Gastrocnemius medialis (tissue), 4 donors: ENCODE measurements around the gene CACNG3.

Experiments used
- POLR2A ChIP-seq, 2 donors: fragments of 450-650 bp; IDR thresholded peaks; one replicate each; pipeline ENCODE4 v1.6.1; 2017; ENCODE audit warnings: antibody characterized with exemption in 2 of 2, mild to moderate bottlenecking in 2 of 2, moderate library complexity in 2 of 2
- TF ChIP-seq, protein P1 (sequence below), 5 experiments: fragments of 450-650 bp in 3 of 5; fragments of 200-600 bp in 2 of 5; sonication (generic) in 2 of 5; IDR thresholded peaks in 4 of 5; conservative IDR thresholded peaks in 1 of 5; 1 replicate in 4 of 5; 2 replicates in 1 of 5; pipeline ENCODE4 v1.5.1; 2016 to 2019; ENCODE audit warnings: antibody characterized with exemption in 5 of 5, mild to moderate bottlenecking in 3 of 5, moderate library complexity in 3 of 5

DNA sequence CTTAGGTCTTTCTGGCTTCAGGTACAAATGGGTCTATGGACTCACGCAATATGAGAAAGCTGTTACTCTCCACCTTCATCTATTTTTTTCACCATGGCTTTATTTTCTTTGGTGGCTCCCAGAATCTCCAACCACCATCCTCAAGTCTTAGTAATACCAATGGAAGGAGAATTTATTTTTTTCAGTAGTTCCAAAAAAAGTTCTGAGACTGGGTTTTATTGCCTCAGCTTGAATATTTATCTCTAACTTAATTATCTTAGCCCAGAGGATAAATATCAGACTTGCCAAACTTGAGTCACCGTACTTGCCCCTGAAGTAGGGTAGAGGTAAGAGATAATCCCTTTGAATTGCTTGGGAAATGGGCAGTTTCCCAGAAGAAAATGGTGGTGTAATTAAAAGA, 23.2 kb upstream of the CACNG3 start:
- TF ChIP-seq, protein P1, sequence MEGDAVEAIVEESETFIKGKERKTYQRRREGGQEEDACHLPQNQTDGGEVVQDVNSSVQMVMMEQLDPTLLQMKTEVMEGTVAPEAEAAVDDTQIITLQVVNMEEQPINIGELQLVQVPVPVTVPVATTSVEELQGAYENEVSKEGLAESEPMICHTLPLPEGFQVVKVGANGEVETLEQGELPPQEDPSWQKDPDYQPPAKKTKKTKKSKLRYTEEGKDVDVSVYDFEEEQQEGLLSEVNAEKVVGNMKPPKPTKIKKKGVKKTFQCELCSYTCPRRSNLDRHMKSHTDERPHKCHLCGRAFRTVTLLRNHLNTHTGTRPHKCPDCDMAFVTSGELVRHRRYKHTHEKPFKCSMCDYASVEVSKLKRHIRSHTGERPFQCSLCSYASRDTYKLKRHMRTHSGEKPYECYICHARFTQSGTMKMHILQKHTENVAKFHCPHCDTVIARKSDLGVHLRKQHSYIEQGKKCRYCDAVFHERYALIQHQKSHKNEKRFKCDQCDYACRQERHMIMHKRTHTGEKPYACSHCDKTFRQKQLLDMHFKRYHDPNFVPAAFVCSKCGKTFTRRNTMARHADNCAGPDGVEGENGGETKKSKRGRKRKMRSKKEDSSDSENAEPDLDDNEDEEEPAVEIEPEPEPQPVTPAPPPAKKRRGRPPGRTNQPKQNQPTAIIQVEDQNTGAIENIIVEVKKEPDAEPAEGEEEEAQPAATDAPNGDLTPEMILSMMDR (IDR thresholded peaks at IDR 0.05 in 4 of 5, conservative IDR thresholded peaks at IDR 0.05 in 1 of 5) = no peak
- no peak for TF ChIP-seq POLR2A (IDR thresholded peaks at IDR 0.05)
